Right hindlimb (tissue), 1 donor: ENCODE results near the gene GIPC3.
"Not testable (repeated sequence)": the region's sequence is repeated elsewhere in the genome, so short reads cannot be mapped to it uniquely, and the experiment has no call there.

Experiments
- DNase-seq: peaks from one replicate; pipeline ENCODE4 v3.0.0-alpha.2; 2018

GIPC3 gene

GRCh38 chr19:3620145-3620816 is 35.0 kb downstream of the GIPC3 start:
- DNase-seq = no peak

- no peak for DNase-seq
Observed at GRCh38 chr19:3620817-3621547, 35.7 kb downstream of the GIPC3 start.

GRCh38 chr19:3621689-3622088 is 36.4 kb downstream of the GIPC3 start:
- DNase-seq = no peak

GRCh38 chr19:3622224-3622623 is 36.9 kb downstream of the GIPC3 start:
- no peak for DNase-seq

- DNase-seq = no peak
Observed at GRCh38 chr19:3623716-3624115, 38.4 kb downstream of the GIPC3 start.

- no peak for DNase-seq
Observed at GRCh38 chr19:3625996-3626472, 40.8 kb downstream of the GIPC3 start.

- DNase-seq = peak; percentile 98
Observed at GRCh38 chr19:3626473-3627350, 41.4 kb downstream of the GIPC3 start, which contains the start of gene CACTIN. Gene CACTIN, minus strand, starts transcription at chr19:3626790. Its CDS starts 28 bp downstream, at chr19:3626762.

GRCh38 chr19:3627351-3627723 is 42.1 kb downstream of the GIPC3 start:
- no peak for DNase-seq

GRCh38 chr19:3628766-3629165 is 43.5 kb downstream of the GIPC3 start:
- not testable (repeated sequence) for DNase-seq

- no peak for DNase-seq
Observed at GRCh38 chr19:3631053-3631861, 46.0 kb downstream of the GIPC3 start.

- DNase-seq = no peak
Observed at GRCh38 chr19:3632098-3632497, 46.8 kb downstream of the GIPC3 start.

- DNase-seq = no peak
Observed at GRCh38 chr19:3632739-3633558, 47.7 kb downstream of the GIPC3 start.

GRCh38 chr19:3633559-3633988 is 48.3 kb downstream of the GIPC3 start:
- no peak for DNase-seq

GRCh38 chr19:3634496-3635045 is 49.3 kb downstream of the GIPC3 start:
- DNase-seq = no peak

GRCh38 chr19:3636506-3636905 is 51.2 kb downstream of the GIPC3 start:
- DNase-seq = no peak

- DNase-seq = no peak
Observed at GRCh38 chr19:3636962-3637361, 51.7 kb downstream of the GIPC3 start.

GRCh38 chr19:3637621-3638020 is 52.3 kb downstream of the GIPC3 start:
- DNase-seq = no peak

- no peak for DNase-seq
Observed at GRCh38 chr19:3638208-3639193, 53.2 kb downstream of the GIPC3 start.

GRCh38 chr19:3639479-3639878 is 54.2 kb downstream of the GIPC3 start:
- no peak for DNase-seq
